Neuronal stem cell (in vitro differentiated cells): Measurements from ENCODE around the gene PRICKLE4.

Experiments used
- DNase-seq: peaks from one replicate; pipeline ENCODE4 v3.0.0-alpha.2; 2013; ENCODE audit warnings: low spot score
- H2AFZ ChIP-seq: one replicate; pipeline ENCODE4 v1.6.1; 2013; ENCODE audit warnings: mild to moderate bottlenecking, low read length, inconsistent platforms
- H2AK5ac ChIP-seq: 2 replicates; pipeline ENCODE4 v1.6.1; 2013; ENCODE audit warnings: low read depth, mild to moderate bottlenecking, inconsistent platforms, low read length, moderate library complexity, mixed read lengths
- H2BK120ac ChIP-seq: 2 replicates; pipeline ENCODE4 v1.6.1; 2013; ENCODE audit warnings: low read depth, mild to moderate bottlenecking, inconsistent platforms, low read length, moderate library complexity, mixed read lengths
- H2BK12ac ChIP-seq: one replicate; pipeline ENCODE4 v1.6.1; 2013; ENCODE audit warnings: low read length, inconsistent platforms
- H2BK15ac ChIP-seq: 2 replicates; pipeline ENCODE4 v1.6.1; 2013; ENCODE audit warnings: mild to moderate bottlenecking, low read length, inconsistent platforms, mixed read lengths
- H2BK5ac ChIP-seq: one replicate; pipeline ENCODE4 v1.6.1; 2013; ENCODE audit warnings: inconsistent platforms, mild to moderate bottlenecking, low read length, moderate library complexity
- H3K14ac ChIP-seq: one replicate; pipeline ENCODE4 v1.6.1; 2013; ENCODE audit warnings: low read length, inconsistent platforms
- H3K18ac ChIP-seq: 2 replicates; pipeline ENCODE4 v1.6.1; 2013; ENCODE audit warnings: low read length, inconsistent platforms
- H3K23ac ChIP-seq: 2 replicates; pipeline ENCODE4 v1.6.1; 2013; ENCODE audit warnings: low read depth, mild to moderate bottlenecking, mixed read lengths, low read length, inconsistent platforms; ENCODE audit not compliant: poor library complexity
- H3K27ac ChIP-seq: replicated peaks from 3 replicates; pipeline ENCODE4 v1.5.1; 2013; ENCODE audit warnings: low read length, inconsistent platforms
- H3K27me3 ChIP-seq, 3 experiments: 2 replicates each; pipeline ENCODE4 v1.6.1; 2013; ENCODE audit warnings: low read length in 3 of 3, mild to moderate bottlenecking in 2 of 3, inconsistent platforms in 1 of 3, low read depth in 1 of 3, mixed read lengths in 1 of 3, moderate library complexity in 1 of 3; ENCODE audit not compliant: control insufficient read depth in 3 of 3, insufficient read depth in 3 of 3
- H3K36me3 ChIP-seq, 2 donors: replicated peaks in 1 of 2; 2 replicates each; pipeline ENCODE4 v1.6.1; 2013; ENCODE audit warnings: low read length in 2 of 2; ENCODE audit not compliant: control insufficient read depth in 2 of 2, insufficient read depth in 2 of 2
- H3K4ac ChIP-seq: 2 replicates; pipeline ENCODE4 v1.6.1; 2013; ENCODE audit warnings: inconsistent platforms, mild to moderate bottlenecking, low read length, moderate library complexity
- H3K4me1 ChIP-seq, 2 donors: 1 replicate in 1 of 2; 2 replicates in 1 of 2; pipeline ENCODE4 v1.6.1; 2013; ENCODE audit warnings: low read length in 2 of 2, low read depth in 1 of 2; ENCODE audit not compliant: control insufficient read depth in 2 of 2, insufficient read depth in 1 of 2
- H3K4me2 ChIP-seq: one replicate; pipeline ENCODE4 v1.6.1; 2013; ENCODE audit warnings: mild to moderate bottlenecking, low read length, inconsistent platforms; ENCODE audit not compliant: insufficient read depth, poor library complexity, severe bottlenecking
- H3K4me3 ChIP-seq, 2 donors: 2 replicates each; pipeline ENCODE4 v1.5.1; 2013; ENCODE audit warnings: low read length in 2 of 2, mild to moderate bottlenecking in 2 of 2, inconsistent platforms in 1 of 2, moderate library complexity in 1 of 2
- H3K79me1 ChIP-seq: one replicate; pipeline ENCODE4 v1.6.1; 2013; ENCODE audit warnings: low read depth, mild to moderate bottlenecking, inconsistent platforms, low read length, moderate library complexity
- H3K9ac ChIP-seq: one replicate; pipeline ENCODE4 v1.6.1; 2013; ENCODE audit warnings: mild to moderate bottlenecking, low read depth, low read length, inconsistent platforms; ENCODE audit not compliant: poor library complexity
- H3K9me3 ChIP-seq, 2 donors: replicated peaks in 1 of 2; 2 replicates each; pipeline versions ENCODE3 to v1.6.1; 2013; ENCODE audit warnings: low read length in 2 of 2, mild to moderate bottlenecking in 2 of 2, inconsistent platforms in 1 of 2, low read depth in 1 of 2, mixed read lengths in 1 of 2, moderate library complexity in 1 of 2; ENCODE audit not compliant: control insufficient read depth in 2 of 2, insufficient read depth in 1 of 2
- H4K8ac ChIP-seq: one replicate; pipeline ENCODE4 v1.6.1; 2013; ENCODE audit warnings: low read depth, mild to moderate bottlenecking, inconsistent platforms, low read length, moderate library complexity
- H4K91ac ChIP-seq: one replicate; pipeline ENCODE4 v1.6.1; 2013; ENCODE audit warnings: low read length, low read depth, mild to moderate bottlenecking, inconsistent platforms; ENCODE audit not compliant: poor library complexity
- WGBS, 2 donors: extraction: QIAGEN DNeasy Blood & Tissue Kit; methylation state at CpG; one replicate each; pipeline ENCODE4 v1.1.7; 2013; ENCODE audit warnings: missing lambda C conversion rate in 2 of 2, mixed read lengths in 1 of 2; ENCODE audit not compliant: insufficient read length in 2 of 2, insufficient replicate concordance in 1 of 2; ENCODE audit errors: extremely low coverage in 2 of 2; 5-methylcytosine and 5-hydroxymethylcytosine counted together

PRICKLE4 gene

DNA sequence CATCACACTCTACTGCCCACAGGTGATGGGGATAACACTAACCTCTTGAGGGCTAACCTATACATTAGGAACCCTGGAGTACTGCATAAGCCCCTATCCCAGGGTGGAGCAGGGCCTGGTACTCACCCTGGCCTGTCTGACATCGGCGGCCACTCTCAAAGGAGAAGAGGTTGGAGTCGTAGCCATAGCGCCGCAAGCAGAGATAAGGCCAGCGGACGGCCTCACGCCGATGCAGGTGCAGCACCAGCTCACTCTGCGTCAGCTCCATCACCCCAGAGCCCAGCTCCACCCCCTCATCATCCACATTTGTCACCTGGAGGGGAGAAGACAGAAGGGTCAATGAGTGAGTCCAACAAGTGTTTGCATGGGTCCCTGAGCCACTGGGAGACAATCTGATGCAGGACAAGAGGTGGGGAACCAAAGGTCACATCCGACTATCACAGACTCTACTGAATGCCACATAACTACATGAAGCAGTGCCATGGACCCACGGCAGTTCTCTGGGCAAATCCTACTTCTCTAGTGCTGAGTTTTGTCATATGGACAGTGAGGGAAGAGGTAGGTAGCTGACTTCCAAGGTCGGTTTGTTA, 5.2 kb upstream of the PRICKLE4 start:
- Histone ChIP-seq H3K27me3 (no peaks in the 10 kb centered on the region), H3K9ac (peak overlapping the region; percentile 17), H3K4me2 (no peak overlapping the region), H2BK5ac (no peak overlapping the region), H2BK15ac (no peak overlapping the region), H3K14ac (no peak overlapping the region), H2AK5ac (no peak overlapping the region), H2AFZ (no peak overlapping the region), H3K4me3 (no peak overlapping the region), H3K18ac (no peak overlapping the region), H3K79me1 (no peaks in the 10 kb centered on the region), H3K9me3 (no peaks in the 10 kb centered on the region), H3K4ac (no peak overlapping the region), H4K8ac (no peak overlapping the region), H3K36me3 (peaks cover 33 to 51% of the 10 kb centered on the region in 2 donors), H2BK12ac (no peak overlapping the region), H3K27ac (no peak overlapping the region), H3K23ac (no peak overlapping the region), H4K91ac (peak overlapping the region; percentile 59), H2BK120ac (no peak overlapping the region), H3K4me1 (peaks cover 3 to 5% of the 10 kb centered on the region in 2 donors)
- DNase-seq, result no peak
- no CpG with 5 or more reads among the region's 13 CpGs for WGBS, 2 donors

DNA sequence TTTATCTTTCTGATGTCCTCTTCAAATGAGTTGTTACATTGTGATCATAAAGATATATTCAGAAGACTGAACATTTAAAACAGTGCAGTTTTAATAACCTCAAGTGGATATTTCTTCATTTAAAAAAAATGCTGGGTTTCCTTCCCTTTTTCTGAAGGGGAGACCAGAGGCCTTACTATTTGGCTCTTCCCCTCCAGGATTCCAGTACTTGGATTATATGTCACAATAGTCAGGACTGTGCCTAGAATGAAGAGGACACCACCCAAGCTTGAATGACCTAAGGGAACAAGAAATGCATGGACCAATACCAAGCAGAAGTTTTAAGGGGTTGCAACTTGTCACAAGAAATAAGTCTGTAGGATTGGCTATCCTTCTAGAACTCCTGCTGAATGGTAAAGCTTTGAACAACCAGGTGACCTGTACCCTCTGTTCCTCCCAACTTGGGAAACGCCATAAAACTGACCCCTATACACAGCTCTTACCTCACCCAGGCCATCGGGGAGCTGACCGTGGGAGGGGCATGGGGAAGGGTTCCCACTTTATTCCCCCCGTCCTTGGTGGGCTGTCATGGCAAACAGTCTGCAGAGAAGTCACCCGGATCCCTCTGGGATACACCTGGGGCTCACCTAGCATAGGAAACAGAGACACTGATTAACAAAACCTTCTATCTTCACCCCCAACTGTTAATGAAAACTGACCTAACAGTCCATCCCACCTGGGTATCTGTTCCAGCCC, 2.9 kb upstream of the PRICKLE4 start:
- no peak overlapping the region for H3K14ac ChIP-seq
- H2BK5ac ChIP-seq, result no peak overlapping the region
- H3K23ac ChIP-seq, result no peak overlapping the region
- H3K9ac ChIP-seq, result no peak overlapping the region
- no peak overlapping the region for H3K18ac ChIP-seq
- H2BK15ac ChIP-seq, result no peak overlapping the region
- no peak overlapping the region for H3K4me3 ChIP-seq
- no peak overlapping the region for H3K27ac ChIP-seq
- peaks cover 25 to 31% of the 10 kb centered on the region in 2 donors for H3K36me3 ChIP-seq
- H3K9me3 ChIP-seq, result no peaks in the 10 kb centered on the region
- H4K8ac ChIP-seq, result no peak overlapping the region
- no peak overlapping the region for H2BK12ac ChIP-seq
- no peaks in the 10 kb centered on the region for H3K79me1 ChIP-seq
- H3K4me1 ChIP-seq, result peaks cover 6 to 12% of the 10 kb centered on the region in 2 donors
- no peak for DNase-seq
- H3K4me2 ChIP-seq, result no peak overlapping the region
- no peak overlapping the region for H4K91ac ChIP-seq
- H3K4ac ChIP-seq, result no peak overlapping the region
- H2AK5ac ChIP-seq, result no peak overlapping the region
- no peaks in the 10 kb centered on the region for H3K27me3 ChIP-seq
- H2AFZ ChIP-seq, result no peak overlapping the region
- no peak overlapping the region for H2BK120ac ChIP-seq
- WGBS, 2 donors, result no CpG with 5 or more reads among the region's 5 CpGs

DNA sequence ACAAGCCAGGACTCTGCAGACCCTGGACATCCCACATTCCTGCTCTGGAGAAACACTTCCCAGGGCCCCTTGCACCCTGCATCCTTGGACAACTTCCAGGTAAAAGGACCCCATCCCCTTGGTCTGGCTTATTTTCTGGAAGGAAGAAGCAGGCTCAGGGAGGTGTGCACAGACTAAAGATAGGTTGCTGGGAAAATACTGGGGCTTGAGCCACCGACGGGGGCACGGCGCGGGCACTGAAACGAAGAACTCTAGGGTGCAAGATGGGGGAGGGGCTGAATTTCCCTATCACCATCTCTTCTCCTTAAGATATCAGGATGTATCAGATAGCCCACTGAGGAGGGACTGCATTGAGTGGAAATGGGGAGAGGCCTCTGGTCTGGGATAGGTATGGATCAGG, 1.7 kb upstream of the PRICKLE4 start:
- no peak overlapping the region for H2BK15ac ChIP-seq
- DNase-seq, result no peak
- peak overlapping the region; percentile 52 for H3K4me2 ChIP-seq
- no peak overlapping the region for H4K91ac ChIP-seq
- no peak overlapping the region for H3K9ac ChIP-seq
- H3K18ac ChIP-seq, result no peak overlapping the region
- no peak overlapping the region for H3K4ac ChIP-seq
- no peak overlapping the region for H2BK5ac ChIP-seq
- no peaks in the 10 kb centered on the region for H3K79me1 ChIP-seq
- H3K4me1 ChIP-seq, result peaks cover 6 to 12% of the 10 kb centered on the region in 2 donors
- no peak overlapping the region for H4K8ac ChIP-seq
- WGBS, 2 donors, result no CpG with 5 or more reads among the region's 6 CpGs
- H3K36me3 ChIP-seq, result peaks cover 23 to 29% of the 10 kb centered on the region in 2 donors
- H3K23ac ChIP-seq, result peak overlapping the region; percentile 25
- no peaks in the 10 kb centered on the region for H3K27me3 ChIP-seq
- peak overlapping the region; percentile 96 for H2AFZ ChIP-seq
- H3K4me3 ChIP-seq, result peak overlapping the region; percentile 58 to 87
- H2BK12ac ChIP-seq, result no peak overlapping the region
- H3K27ac ChIP-seq, result no peak overlapping the region
- H3K9me3 ChIP-seq, result no peaks in the 10 kb centered on the region
- H3K14ac ChIP-seq, result peak overlapping the region; percentile 60
- H2AK5ac ChIP-seq, result no peak overlapping the region
- no peak overlapping the region for H2BK120ac ChIP-seq

DNA sequence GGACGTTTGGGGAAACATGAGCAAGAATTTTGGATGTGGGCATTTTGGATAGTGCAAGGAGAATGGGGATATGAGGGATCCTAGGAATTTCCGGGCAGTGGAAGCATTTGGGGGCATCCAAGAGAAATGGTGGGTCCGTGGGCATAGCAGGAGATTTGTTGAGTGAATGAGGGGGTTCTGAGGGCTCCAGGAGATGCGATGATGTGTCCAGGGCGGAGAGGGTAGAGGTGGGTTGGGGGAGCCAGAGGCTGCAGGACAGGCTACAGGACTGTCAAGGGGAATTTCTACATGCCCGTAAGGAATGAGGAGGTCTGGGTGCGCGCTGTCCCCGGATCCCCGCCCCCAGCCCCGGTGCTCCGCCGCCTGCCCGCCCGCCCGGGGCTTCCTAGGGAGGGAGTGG, 1.2 kb upstream of the PRICKLE4 start:
- H3K36me3 ChIP-seq, result peaks cover 21 to 26% of the 10 kb centered on the region in 2 donors
- no peak overlapping the region for H2BK12ac ChIP-seq
- H4K8ac ChIP-seq, result no peak overlapping the region
- peak overlapping the region; percentile 50 for H3K9ac ChIP-seq
- no peaks in the 10 kb centered on the region for H3K79me1 ChIP-seq
- DNase-seq, result no peak
- H4K91ac ChIP-seq, result no peak overlapping the region
- H3K27ac ChIP-seq, result no peak overlapping the region
- H3K4ac ChIP-seq, result no peak overlapping the region
- no peak overlapping the region for H2BK120ac ChIP-seq
- peak overlapping the region; percentile 58 to 87 for H3K4me3 ChIP-seq
- peak overlapping the region; percentile 60 for H3K14ac ChIP-seq
- no peak overlapping the region for H2AK5ac ChIP-seq
- H2AFZ ChIP-seq, result peak overlapping the region; percentile 96
- peak overlapping the region; percentile 25 for H3K23ac ChIP-seq
- H3K27me3 ChIP-seq, result no peaks in the 10 kb centered on the region
- no peaks in the 10 kb centered on the region for H3K9me3 ChIP-seq
- no peak overlapping the region for H2BK15ac ChIP-seq
- peaks cover 6 to 12% of the 10 kb centered on the region in 2 donors for H3K4me1 ChIP-seq
- peak overlapping the region; percentile 78 for H3K18ac ChIP-seq
- no peak overlapping the region for H2BK5ac ChIP-seq
- H3K4me2 ChIP-seq, result peak overlapping the region; percentile 52
- no CpG with 5 or more reads among the region's 16 CpGs for WGBS, 2 donors
